GM12891 (cell line): ENCODE measurements around the gene ARHGAP26.

Source experiments
- DNase-seq: peaks from one replicate; pipeline ENCODE4 v3.0.0; 2011; ENCODE audit warnings: low spot score; ENCODE audit not compliant: insufficient read length
- FAIRE-seq: peaks from 2 replicates; lab custom pipeline; 2011; peaks lifted over from hg19 to GRCh38; lab: Jason Lieb, UNC
- PAX5 ChIP-seq: IDR thresholded peaks from 2 replicates; pipeline ENCODE4 v1.6.1; 2011; ENCODE audit warnings: low read length, moderate library complexity, mild to moderate bottlenecking; ENCODE audit not compliant: insufficient read depth, severe bottlenecking
- POLR2A ChIP-seq: IDR thresholded peaks from 2 replicates; pipeline ENCODE4 v1.6.1; 2011; ENCODE audit warnings: low read depth, low read length, control low read depth
- POLR2AphosphoS5 ChIP-seq: IDR thresholded peaks from 2 replicates; pipeline ENCODE4 v1.6.1; 2011; ENCODE audit warnings: low read depth, low read length, control low read depth
- POU2F2 ChIP-seq: IDR thresholded peaks from 2 replicates; pipeline ENCODE4 v1.6.1; 2011; ENCODE audit warnings: low read depth, mild to moderate bottlenecking, control low read depth, low read length, moderate library complexity
- SPI1 ChIP-seq: IDR thresholded peaks from 2 replicates; pipeline ENCODE4 v1.6.1; 2011; ENCODE audit warnings: low read depth, low read length, control low read depth
- TAF1 ChIP-seq: IDR thresholded peaks from 2 replicates; pipeline ENCODE4 v1.6.1; 2011; ENCODE audit warnings: low read depth, low read length, control low read depth

ARHGAP26 gene

GRCh38 chr5:142870532-142871362 is 100.6 kb downstream of the ARHGAP26 start:
- no peak for TF ChIP-seq SPI1
- TF ChIP-seq POLR2A = no peak
- TF ChIP-seq POU2F2 = no peak
- no peak for TF ChIP-seq PAX5
- TF ChIP-seq POLR2AphosphoS5 = no peak
- no peak for TF ChIP-seq TAF1
- FAIRE-seq (no peak), DNase-seq (no peak)

DNA sequence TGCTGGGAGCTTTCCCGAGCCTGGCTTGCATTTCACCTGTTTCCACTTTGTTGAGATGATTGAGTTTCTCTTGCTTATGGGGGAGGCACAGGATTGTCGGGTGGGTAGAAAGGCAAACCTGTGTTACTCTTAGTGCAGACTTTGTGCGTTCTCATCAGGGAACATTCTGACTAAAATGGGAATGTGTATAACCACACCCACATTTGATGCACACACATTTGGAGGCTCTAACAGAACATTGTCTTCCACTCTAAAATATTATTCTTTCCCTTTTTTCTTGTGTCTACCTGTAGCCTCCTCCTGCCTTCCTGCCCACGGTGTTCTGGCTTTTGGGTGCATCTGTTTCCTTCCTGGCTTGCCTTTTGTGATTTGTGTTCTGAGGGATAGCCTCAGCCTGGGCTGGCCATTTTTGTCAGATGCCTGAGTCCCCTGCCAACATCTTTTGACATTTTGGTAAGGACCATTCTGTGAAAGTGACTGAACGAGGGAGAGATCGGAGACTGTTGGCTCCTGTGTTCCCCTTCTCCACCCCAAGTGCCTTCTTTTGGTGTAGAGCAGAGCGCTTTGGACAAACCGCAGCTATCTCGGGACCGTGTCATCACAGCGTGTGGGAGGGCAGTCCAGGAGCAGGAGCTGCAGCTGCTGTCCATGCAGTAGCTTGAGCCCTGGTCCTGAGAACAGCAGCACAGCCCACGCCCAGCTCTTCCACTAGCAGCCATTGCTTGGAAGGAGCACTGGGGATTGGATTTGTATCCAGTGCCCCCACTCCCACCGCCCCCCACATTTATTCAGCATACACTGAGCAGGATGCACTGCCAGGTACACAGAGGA is 101.4 kb downstream of the ARHGAP26 start:
- DNase-seq (no peak), FAIRE-seq (no peak)
- TF ChIP-seq POLR2AphosphoS5 (no peak), TAF1 (no peak), POLR2A (no peak), PAX5 (no peak)

DNA sequence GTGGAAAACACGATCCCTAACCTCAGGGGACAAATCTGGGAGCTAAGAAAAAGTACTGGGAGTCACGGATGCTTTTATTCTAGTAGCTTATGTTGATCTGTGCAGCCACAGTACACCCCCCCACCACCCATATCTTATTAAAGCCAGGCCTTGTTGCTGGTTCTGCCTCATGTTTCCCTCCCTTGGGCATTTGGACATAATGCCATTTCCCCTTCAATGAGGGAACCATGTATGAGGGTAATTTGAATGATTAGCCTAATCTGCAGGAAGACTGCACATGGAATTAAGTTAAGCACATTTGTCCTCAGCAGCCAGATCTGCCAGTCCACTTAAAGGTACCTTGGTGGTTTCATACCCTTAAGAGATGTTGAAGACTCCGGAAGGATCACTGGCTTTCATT is 102.0 kb downstream of the ARHGAP26 start:
- FAIRE-seq = no peak
- no peak for DNase-seq
- no peak for TF ChIP-seq POLR2AphosphoS5
- no peak for TF ChIP-seq SPI1
- TF ChIP-seq PAX5 = no peak
- no peak for TF ChIP-seq TAF1
- TF ChIP-seq POU2F2 = no peak
- no peak for TF ChIP-seq POLR2A

DNA sequence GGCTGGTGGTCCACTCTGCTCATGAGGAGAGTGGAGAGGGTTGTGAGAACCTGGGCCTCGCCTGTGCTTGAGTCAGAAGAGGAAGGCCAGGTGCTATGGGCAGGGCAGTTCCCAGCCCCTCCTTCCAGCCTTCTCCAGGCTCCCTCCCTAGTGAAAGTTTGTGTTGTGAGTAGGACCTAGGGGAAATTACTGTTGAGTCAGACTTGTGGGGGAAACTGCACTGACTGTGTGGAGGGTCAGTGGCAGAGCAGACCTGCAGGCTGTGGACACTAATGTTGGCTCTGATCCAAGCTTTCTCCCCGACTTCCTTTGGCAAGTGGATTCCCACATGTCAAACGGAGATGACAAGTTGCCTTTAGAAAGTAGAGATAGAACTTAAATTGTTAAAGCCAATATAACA is 102.6 kb downstream of the ARHGAP26 start:
- no peak for DNase-seq
- FAIRE-seq = no peak
- TF ChIP-seq TAF1 = no peak
- no peak for TF ChIP-seq POLR2AphosphoS5
- no peak for TF ChIP-seq POLR2A
- TF ChIP-seq SPI1 = no peak
- TF ChIP-seq POU2F2 = no peak

DNA sequence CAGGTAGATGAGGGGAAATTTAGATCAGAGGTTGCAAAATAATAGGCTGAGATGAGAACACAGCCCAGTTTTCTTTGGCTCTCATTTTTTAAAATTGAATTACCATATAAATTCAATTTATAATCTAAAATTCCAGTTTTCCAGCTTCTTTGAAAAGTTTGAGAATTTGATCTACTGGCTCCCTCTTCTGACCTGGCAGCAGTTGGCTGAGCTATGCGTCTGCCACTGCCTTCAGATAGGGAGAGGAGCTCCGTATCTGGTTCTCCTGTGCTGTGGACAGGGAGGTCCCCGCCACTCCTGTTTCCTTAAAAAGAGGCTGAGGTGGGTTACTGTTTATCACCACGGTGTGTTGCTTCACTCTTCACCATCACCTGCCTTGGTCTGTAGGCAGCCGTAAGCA is 103.7 kb downstream of the ARHGAP26 start:
- DNase-seq (no peak), FAIRE-seq (no peak)
- TF ChIP-seq SPI1 (no peak), PAX5 (no peak), POLR2AphosphoS5 (no peak), POU2F2 (no peak)

DNA sequence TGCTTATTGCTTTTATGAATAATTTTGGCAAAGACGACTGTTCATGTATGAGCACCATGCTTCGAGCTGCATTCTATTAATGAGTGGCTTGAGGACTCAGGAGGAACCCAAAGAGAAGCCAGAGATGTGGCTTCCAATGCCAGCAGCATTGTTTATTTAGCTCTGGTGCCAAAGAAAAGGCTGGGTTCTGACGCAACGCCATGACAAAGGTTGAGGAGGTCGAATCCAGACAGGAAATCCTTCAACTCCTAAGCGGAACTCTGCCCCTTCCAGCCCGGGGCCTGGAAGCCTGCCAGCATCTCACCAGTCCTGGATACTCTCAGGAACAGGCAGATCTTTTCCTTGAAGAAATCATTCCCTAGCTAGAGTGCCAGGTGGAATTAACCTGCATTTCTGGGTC is 104.4 kb downstream of the ARHGAP26 start:
- no peak for TF ChIP-seq PAX5
- no peak for TF ChIP-seq POLR2A
- no peak for TF ChIP-seq POU2F2
- TF ChIP-seq TAF1 = no peak
- TF ChIP-seq SPI1 = no peak
- no peak for TF ChIP-seq POLR2AphosphoS5
- no peak for FAIRE-seq
- no peak for DNase-seq

- TF ChIP-seq POU2F2 (no peak), POLR2AphosphoS5 (no peak), POLR2A (no peak), PAX5 (no peak), SPI1 (no peak), TAF1 (no peak)
- FAIRE-seq (no peak), DNase-seq (no peak)
Observed at GRCh38 chr5:142875936-142876335, 105.8 kb downstream of the ARHGAP26 start.

GRCh38 chr5:142876817-142877216 is 106.6 kb downstream of the ARHGAP26 start:
- DNase-seq (no peak), FAIRE-seq (no peak)
- TF ChIP-seq TAF1 (no peak), POU2F2 (no peak), PAX5 (no peak), POLR2AphosphoS5 (no peak)

- FAIRE-seq = no peak
- no peak for TF ChIP-seq TAF1
- no peak for DNase-seq
Observed at GRCh38 chr5:142878111-142878510, 107.9 kb downstream of the ARHGAP26 start.

DNA sequence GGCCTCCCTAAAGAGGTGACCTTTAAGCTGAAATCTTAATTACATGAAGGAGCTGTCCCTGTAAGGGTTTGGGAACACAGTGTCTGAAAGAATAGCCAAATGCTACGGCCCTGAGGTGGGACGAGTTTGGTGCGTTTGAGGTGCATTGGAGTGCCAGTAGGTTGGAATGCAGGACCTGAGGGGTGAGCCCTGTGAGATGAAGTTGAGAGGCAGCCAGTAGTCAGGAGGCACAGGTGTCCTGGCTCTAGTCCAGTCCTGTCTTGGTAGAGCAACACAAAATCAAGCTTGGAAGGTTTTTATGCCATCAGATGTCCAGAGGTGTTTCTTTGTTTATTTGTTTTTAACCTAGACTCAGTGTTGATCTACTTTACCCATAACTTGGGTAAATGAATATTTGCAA is 108.5 kb downstream of the ARHGAP26 start:
- DNase-seq (no peak), FAIRE-seq (no peak)
- TF ChIP-seq TAF1 (no peak), POU2F2 (no peak), POLR2A (no peak), POLR2AphosphoS5 (no peak), SPI1 (no peak), PAX5 (no peak)
